GM18858 (cell line): ENCODE measurements around the gene RAD50.

Experiments
- ATAC-seq: cut with Tn5 transposase; IDR thresholded peaks from one replicate; pipeline ENCODE4 v1.9.1; 2021; ENCODE audit not compliant: unreplicated experiment

RAD50 gene

GRCh38 chr5:132659598-132660493 is 103.1 kb downstream of the RAD50 start:
- ATAC-seq = no peak

GRCh38 chr5:132661231-132662003 is 104.6 kb downstream of the RAD50 start:
- no peak for ATAC-seq

- no peak for ATAC-seq
These were observed 105.2 kb downstream of the RAD50 start for GRCh38 chr5:132662004-132662401.

GRCh38 chr5:132662925-132663770 is 106.4 kb downstream of the RAD50 start:
- ATAC-seq = peak; percentile 59

GRCh38 chr5:132663771-132664695 is 107.3 kb downstream of the RAD50 start:
- ATAC-seq = peak; percentile 50

GRCh38 chr5:132664696-132665209 is 108.0 kb downstream of the RAD50 start:
- no peak for ATAC-seq

- no peak for ATAC-seq
These were observed 108.8 kb downstream of the RAD50 start for GRCh38 chr5:132665574-132666080.

GRCh38 chr5:132666310-132667123 is 109.7 kb downstream of the RAD50 start:
- no peak for ATAC-seq

GRCh38 chr5:132667309-132667708 is 110.5 kb downstream of the RAD50 start:
- no peak for ATAC-seq

- ATAC-seq = no peak
These were observed 111.3 kb downstream of the RAD50 start for GRCh38 chr5:132667761-132668705.

- no peak for ATAC-seq
These were observed 112.1 kb downstream of the RAD50 start for GRCh38 chr5:132668706-132669454.

- no peak for ATAC-seq
These were observed 112.7 kb downstream of the RAD50 start for GRCh38 chr5:132669455-132669820.

GRCh38 chr5:132669966-132670882 is 113.4 kb downstream of the RAD50 start:
- ATAC-seq = no peak

- ATAC-seq = no peak
These were observed 114.2 kb downstream of the RAD50 start for GRCh38 chr5:132671000-132671399.

GRCh38 chr5:132673488-132673887 is 116.7 kb downstream of the RAD50 start:
- no peak for ATAC-seq
